Sigmoid colon (tissue), 4 donors: ENCODE measurements around the gene PRPH.

Source experiments
- POLR2A ChIP-seq, 2 donors: fragments of 450-650 bp; IDR thresholded peaks; one replicate each; pipeline ENCODE4 v1.6.1; 2016; ENCODE audit warnings: antibody characterized with exemption in 2 of 2, mild to moderate bottlenecking in 2 of 2, moderate library complexity in 2 of 2
- POLR2AphosphoS5 ChIP-seq, 4 donors: sonication (generic); formaldehyde crosslinking; IDR thresholded peaks; one replicate each; pipeline ENCODE4 v1.6.1; 2017; ENCODE audit warnings: antibody characterized with exemption in 4 of 4
- TF ChIP-seq, protein P1 (sequence below), 4 experiments: fragments of 450-650 bp in 3 of 4; fragments of 200-600 bp in 1 of 4; IDR thresholded peaks; one replicate each; pipeline ENCODE4 v1.5.1; 2016 to 2019; ENCODE audit warnings: antibody characterized with exemption in 4 of 4, mild to moderate bottlenecking in 3 of 4, moderate library complexity in 2 of 4

DNA sequence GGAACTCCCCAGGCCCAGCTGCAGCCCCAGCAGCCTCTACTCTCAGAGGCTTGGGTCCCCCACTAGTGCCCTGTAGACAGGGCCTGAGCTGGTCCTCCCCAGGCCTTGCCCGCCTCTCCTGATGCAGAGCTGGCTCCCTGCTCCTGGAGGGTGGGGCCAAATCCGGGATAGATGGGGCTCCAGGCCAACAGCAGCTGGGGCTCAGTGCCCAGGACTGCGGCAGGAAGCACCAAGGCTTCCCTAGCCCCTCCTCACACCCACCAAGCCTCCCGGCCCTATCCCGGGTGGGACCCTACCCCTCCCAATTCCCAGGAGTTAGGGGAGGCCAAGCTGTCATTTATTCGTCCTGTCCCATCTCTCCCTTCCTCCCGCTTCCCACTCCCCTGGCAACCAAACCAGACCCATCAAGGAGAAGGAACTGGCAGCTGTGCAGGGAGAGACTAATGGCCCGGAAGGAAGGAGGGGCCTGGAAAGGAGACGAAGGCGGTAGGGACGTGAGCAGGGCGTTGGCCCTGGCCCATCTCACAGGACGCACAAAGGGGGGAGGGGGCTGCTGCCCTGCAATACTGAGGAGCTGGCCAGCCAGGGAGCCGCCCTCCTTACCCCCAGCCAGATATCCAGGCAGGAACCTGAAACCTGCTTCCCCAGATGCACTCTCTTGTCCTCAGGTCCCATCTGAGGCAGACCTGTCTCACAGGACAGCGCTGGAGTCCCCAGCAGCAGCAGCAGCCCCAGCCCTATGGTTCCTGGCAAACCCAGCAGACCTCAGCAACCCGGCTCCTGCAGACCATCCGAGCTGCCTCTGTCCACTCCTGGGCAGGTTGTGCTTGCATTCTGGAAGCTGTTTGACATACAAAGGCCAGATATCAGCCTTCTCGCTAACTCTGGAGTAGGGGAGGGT, 1.6 kb upstream of the PRPH start:
- TF ChIP-seq, protein P1, sequence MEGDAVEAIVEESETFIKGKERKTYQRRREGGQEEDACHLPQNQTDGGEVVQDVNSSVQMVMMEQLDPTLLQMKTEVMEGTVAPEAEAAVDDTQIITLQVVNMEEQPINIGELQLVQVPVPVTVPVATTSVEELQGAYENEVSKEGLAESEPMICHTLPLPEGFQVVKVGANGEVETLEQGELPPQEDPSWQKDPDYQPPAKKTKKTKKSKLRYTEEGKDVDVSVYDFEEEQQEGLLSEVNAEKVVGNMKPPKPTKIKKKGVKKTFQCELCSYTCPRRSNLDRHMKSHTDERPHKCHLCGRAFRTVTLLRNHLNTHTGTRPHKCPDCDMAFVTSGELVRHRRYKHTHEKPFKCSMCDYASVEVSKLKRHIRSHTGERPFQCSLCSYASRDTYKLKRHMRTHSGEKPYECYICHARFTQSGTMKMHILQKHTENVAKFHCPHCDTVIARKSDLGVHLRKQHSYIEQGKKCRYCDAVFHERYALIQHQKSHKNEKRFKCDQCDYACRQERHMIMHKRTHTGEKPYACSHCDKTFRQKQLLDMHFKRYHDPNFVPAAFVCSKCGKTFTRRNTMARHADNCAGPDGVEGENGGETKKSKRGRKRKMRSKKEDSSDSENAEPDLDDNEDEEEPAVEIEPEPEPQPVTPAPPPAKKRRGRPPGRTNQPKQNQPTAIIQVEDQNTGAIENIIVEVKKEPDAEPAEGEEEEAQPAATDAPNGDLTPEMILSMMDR (IDR thresholded peaks at IDR 0.05): no peak
- no peak for TF ChIP-seq POLR2AphosphoS5 (IDR thresholded peaks at IDR 0.05)
- TF ChIP-seq POLR2A (IDR thresholded peaks at IDR 0.05): no peak
